ENCODE data around the gene CFL2.
A peak's percentile ranks its signal among the peaks of the same experiment; 100 is the strongest.
"Not testable (repeated sequence)": the region's sequence is repeated elsewhere in the genome, so short reads cannot be mapped to it uniquely, and the experiment has no call there.

Gene CFL2

DNA sequence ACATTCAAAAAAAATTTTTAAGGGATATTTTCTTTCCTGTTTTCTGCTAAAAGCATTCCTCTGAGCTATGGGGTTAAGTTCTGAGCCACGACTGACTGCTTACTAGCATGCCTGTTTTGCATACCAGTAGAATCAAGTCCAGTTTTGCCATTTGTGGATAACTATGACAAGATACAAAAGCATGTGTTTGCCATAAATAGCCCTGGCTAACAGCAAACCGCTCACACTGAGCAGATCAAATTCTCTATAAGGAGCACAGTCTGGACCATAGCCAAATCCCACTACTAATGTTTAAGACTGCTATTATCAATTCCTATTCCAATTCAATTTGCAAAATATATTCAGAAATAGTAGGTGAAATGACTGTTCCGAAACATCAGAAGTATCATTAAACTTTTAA lies 3.2 kb downstream of the CFL2 start:
- peak; percentile 3 for DNase-seq

DNA sequence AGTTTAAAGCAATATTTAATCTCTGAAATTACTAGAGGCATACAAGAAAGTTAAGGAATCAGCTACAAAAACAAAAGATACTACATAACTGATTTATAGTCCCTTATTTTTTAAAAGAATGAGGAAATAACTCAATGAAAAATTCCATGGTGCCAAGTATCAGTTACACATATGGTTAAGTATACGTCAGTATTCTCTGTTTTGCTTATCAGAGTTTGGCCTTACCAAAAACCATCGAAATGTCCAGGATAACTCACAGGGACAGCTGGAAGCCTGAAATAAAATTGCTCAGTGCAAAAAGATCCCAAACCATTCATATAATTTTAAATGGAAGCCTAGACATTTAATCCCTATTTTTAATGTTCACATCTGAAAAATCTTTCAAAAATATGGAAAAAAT lies 3.6 kb downstream of the CFL2 start:
- DNase-seq, result no peak

DNA sequence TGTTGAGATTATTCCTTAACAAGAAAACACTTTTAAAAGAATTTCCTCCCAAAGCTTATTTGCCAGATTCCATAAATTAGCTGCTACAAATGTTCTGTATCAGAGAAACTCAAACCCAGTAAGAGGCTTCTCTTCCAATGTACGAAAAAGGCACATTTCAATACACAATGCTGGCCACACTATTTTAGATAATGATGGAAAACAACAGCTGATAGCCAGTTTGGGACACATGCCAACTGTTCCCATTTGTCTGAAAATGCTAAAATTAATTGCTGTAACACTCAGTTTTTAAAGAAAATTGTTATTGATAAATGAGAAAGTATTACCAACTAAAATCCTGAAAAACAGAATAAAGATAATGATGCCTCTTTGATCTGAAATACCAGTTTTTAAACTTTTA lies 4.4 kb downstream of the CFL2 start:
- DNase-seq, result no peak

DNA sequence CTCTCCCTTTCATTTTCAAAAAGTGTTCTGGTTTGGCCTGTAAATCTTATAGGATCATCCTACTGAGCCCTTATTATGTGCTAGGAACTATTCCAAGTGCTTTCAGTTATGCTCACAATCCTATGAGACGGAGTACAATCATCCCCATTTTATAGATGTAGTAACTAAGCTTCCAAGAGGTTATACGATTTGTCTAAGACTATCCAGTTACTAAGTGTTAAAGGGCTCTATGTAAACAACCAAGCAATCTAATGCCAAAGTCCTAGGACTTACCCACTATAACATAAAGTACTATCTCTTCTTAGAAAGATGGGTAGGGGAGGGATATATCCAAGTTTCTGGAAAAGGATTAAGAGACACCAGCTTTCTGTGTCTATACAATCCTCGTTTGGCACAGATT lies 6.7 kb downstream of the CFL2 start:
- no peak for DNase-seq

DNA sequence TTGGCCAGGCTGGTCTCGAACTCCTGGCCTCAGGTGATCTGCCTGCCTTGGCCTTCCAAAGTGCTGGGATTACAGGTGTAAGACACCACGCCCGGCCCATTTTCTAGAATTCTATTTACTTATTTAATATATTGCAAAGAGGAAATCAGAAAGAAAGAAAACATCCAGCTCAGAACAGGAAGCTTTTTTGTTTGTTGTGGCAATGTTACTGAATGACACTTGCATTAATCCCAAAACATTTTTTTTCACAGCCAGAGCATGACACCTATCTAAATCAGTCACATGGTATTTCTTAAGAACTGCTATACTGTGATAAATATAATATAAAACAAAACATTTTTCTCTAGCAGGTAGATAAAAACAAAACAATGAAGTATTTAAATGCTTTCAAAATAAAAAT lies 12.6 kb downstream of the CFL2 start:
- DNase-seq, result peak; percentile 29

DNA sequence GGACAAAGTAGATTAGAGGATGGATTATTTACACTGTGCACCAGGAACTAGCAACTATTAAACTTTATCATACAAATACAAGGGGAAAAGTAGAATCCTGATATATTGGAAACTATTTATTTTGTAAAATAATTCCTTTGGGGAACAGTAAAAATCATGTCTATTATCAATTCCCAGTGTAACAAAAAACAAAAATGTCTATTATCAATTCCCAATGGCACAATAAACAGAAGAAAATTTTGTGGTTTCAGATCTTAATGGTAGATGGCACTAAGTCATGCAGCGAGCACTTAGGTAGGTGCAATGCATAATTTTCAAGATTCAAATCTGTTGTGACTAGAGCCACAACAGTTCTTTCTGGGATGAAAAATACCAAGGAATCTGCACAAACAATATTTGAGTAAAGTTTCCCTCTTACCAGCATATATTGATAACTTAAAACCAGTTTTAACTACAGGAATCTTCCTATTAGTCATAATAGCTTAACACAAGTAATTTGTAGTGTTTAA lies 13.7 kb downstream of the CFL2 start:
- DNase-seq, result peak; percentile 8

DNA sequence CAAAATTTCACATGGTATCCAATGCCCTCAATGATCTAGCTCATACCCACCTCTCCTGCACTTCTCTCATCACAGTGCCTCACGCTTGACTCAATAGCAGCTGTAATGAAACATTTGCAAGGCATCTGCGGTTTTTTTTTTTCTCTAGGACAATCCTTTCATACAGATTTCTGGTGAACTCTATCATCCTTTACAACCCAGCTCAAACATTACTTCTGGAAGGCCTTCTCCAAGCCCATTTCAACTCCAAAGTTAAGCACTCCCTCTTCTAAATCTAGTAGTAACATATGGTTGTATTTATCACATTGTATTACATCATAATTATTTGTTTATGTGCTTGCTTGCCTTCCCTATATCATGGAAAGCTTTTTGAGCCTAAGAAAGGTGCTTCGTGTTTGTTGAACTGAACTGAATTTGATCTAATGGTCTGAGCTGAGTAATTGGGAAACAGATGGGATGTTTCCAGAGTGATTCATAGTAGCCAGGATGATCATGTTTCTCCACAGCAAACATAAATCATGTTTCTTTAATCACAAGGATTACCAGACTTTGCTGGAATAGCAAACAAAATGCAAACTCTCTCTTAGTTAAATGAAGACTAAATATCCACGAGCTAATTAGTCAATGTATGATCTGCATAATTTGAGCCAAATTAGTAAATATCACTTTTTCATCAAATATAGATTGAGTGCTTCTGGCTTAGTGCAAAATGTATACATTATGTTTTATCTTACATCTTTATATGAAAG lies 14.3 kb downstream of the CFL2 start:
- peak; percentile 78 for DNase-seq

DNA sequence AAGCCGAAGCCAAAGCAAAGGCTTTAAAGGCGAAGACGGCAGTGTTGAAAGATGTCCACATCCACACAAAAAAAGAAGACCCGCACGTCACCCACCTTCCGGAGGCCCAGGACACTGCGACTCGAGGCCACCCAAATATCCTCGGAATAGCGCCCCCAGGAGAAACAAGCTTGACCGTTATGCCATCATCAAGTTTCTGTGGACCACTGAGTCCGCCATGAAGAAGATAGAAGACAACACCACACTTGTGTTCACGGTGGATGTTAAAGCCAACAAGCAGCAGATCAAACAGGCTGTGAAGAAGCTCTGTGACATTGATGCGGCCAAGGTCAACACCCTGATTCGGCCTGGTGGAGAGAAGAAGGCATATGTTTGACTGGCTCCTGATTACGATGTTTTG lies 20.2 kb downstream of the CFL2 start:
- DNase-seq, result not testable (repeated sequence)

DNA sequence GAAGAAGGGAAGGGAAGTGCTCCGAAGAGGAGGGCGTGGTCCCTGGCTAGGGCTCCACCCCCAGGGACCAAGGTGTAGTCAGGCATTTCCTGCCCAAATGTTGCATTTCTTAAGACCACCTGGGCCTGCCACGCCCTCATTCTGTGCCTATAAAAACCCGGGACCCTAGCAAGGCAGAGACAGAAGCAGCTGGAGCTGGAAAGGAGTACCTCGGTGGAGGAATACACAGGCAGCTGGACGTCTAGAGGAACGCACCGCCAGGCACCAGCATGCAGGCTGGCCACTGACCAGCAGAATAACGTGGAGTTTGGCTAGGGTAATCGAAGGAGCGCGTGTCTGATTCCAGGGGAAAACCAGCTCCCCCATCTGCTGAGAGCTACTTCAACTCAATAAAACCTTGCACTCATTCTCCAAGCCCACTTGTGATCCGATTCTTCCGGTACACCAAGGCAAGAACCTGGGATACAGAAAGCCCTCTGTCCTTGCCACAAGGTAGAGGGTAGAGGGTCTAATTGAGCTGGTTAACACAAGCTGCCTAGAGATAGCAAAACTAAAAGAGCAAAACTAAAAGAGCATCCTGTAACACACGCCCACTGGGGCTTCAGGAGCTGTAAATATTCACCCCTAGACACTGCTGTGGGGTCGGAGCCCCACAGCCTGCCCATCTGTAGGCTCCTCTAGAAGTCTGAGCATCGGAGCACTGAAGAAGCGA lies 21.0 kb downstream of the CFL2 start:
- DNase-seq, result peak; percentile 36

DNA sequence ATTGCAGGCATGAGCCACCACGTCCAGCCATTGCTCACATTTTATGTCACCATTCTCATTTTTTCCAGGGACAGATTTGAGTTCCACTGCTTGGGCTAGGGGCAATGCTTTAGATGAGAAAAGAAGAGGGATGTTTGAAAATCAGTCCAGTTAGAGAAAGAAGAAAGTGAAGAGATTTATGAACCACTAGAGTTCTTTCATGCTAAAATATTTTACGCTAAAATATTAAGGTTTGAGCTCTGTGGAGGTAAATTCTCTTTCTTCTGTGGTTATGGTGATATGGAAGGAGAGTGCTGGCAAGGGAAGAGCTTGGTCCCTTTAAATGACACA lies 21.5 kb downstream of the CFL2 start:
- DNase-seq, result no peak

DNA sequence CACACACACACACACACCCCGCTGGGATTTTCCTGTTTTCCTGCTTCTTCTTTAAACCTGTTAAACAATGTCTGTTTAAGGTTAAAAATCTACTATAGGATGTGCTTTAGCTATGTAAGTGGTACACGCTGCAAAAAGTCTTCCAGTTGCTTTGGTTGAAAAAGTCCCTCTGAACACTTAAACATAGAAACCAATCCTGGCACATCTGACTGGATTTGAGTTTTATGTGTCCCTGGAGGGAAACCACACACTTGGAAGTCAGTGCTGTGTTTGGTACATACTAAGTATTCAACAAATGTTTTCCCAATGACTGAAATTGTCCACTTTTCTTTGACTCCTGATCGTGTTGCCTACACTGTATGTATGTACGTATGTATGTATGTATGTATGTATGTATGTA lies 22.0 kb downstream of the CFL2 start:
- DNase-seq, result no peak

DNA sequence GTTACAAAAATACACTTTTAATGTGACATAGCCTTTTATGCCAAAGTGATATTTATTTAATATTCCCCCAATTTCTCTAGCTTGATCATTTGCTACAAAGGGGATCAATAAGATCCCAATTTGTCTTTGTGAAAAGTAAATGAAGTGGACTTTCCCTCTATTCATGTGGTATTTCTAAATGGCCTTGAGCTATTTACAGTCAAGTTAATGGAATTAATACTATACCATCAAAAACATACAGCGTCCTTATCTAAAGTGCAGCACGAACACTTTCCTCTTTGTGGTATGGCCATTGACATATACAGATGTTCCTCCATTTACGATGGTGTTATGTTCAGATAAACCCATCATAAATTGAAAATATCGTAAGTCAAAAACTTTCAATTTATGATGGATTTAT lies 23.2 kb downstream of the CFL2 start:
- DNase-seq, result no peak

DNA sequence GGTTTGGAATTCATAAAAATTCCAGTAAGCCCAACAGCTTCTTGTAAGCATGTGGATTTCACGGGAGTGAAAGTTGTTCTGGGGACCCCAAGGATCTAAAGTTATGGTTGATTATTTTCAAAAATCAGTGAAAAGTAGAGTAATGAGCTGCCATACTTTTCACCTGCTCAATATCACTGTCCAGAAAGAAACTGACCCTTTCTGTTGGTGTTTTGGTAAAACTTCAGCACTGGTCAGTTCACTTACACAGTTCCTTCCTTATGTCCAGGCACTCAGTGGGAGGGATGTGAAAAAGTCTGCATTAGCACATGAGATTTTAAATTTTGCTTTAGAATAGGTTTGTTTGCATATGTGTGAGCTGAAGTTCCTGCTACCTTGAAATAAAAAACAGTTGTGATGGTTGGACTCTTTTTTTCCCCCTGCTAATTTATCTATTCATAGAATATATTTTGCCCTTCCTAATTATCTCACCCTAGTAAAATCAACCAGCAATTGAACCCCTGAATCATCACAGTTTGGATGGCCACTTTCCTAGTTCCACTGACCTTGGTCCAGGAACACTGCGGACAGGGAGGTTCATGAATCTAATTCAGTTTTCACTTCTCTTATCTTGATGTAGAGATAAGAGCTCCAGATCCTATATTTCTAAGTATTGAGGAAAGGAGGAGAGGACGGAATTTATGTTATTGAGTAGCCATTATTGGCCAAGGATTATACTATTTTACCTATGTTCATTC lies 25.8 kb downstream of the CFL2 start:
- no peak for DNase-seq

DNA sequence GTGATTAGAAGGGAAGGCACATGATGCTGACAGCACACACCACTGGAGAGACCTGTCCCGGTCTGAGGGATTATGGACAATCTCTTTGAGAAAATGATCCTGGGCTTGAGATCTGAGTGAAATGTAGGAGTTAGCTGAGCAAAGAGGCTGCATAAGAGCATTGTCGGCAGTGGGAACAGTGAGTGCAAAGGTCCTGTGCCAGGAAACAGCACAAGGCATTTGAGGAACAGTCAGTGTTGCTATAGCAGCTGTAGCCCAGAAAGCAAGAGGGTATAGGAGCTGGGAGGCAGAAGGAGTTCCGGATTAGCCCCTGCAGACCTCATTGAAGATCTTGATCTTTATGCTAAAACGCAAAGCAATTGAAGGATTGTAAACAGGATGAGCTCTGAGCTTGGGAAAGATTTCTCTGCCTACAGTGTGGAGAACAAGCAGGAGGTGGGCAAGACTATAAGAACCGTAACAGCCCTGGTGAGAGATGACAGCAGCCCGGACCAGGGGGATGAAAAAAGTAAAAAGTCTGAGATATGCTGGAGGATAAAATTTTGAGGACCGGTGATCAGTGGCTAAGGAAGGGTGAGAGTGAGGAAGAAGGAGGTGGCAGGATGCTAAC lies 28.5 kb downstream of the CFL2 start:
- DNase-seq, result no peak

DNA sequence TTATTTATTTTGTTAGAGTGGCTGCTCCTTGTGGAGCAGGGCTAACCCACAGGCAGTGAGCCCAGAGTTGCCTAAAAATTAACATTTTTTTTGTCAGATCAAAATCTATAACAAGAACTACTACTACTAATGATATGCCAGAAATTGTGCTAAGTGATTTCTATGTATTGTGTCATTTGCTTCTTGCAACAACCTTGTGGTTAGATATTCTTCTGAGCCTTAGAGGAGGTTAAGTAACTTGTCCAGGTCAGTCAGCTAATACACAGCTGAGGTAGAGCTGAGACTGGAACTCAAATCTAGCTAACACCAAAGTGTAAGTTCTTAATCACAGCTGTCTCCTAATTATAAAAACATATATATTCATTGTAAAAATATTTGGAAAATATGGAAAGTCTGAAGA lies 29.8 kb downstream of the CFL2 start:
- DNase-seq, result no peak

DNA sequence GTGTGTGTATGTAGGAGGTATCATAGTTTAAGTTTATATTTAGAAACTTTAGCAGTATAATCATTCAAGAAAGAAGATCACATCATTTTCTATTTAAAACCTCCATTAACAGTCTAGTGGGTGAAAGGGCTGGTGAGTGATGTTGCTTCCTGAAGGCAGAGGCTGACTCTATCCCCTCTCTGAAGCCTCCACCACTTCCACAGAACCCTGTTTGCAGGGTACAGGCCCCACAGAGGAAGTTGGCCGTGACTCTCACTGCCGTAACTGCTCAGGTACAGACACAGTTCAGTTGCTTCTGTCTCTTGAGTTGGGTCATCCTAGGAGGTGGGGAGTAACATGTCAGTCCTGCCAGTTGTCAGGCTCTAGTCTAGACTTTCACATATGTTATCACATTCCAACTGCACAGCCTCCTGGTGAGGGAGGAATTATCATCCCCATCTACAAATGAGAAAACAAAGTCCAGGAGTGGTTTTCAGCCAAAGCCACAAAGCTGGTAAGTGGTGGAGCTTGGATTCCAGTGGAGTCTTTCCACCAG lies 31.5 kb downstream of the CFL2 start:
- DNase-seq, result no peak

DNA sequence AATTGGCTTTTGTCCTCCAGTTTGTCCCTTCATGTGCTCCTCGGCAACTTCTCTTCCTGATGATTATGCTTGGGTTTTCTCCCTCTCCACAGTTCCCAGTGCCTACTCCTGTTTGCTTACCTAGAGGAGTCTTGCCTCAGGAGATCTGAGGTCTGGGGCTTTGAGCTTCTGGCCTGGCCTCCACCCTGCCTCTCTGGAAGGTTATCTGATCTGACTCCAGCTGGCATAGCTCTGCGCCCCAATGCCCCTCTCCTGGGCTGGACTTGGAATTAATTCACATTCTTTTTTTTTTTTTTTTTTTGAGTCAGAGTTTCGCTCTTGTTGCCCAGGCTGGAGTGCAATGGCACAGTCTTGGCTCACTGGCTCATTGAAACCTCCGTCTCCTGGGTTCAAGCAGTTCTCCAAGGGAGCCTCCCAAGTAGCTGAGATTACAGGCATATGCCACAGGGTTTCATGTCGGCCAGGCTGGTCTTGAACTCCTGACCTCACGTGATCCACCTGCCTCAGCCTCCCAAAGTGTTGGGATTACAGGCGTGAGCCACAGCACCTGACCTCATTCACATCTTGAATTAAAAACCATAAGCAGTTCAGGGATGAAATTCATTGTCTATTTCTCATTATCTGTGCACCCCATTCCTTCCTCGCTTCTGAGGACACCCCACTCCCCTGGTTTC lies 33.5 kb downstream of the CFL2 start:
- DNase-seq, result no peak

DNA sequence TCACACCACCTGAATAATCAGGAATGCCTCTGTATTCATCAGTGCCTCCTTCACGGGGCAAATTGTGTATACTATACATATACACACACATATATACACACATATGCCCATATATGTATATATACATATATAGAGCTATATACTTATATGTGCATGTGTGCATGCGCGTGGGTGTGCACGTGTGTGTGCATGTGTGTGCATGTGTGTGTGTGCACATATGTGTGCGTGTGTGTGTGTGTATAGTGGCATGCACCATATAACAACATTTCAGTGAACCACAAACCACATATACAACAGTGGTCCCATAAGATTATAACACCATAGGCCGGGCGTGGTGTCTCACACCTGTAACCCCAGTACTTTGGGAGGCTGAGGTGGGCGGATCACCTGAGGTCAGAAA lies 35.7 kb downstream of the CFL2 start:
- no peak for DNase-seq

DNA sequence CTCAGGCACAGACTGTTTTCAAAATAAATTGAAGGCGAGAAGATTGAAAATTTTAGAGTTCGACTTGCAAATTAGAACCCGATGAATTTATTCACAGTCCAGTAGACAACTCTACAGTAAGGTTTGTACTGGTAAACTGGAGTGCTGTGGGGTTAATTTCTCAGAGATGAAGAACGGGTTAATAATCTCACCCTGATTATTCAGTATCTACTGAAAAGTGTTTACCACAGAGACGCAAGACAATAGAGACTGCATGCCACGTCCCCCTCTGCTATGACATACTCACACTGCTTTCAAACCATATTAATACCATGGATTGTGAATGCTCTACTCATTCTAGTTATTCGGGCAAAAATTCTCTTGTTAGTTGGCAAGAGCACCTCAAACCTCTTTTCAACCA lies 36.1 kb downstream of the CFL2 start:
- no peak for DNase-seq

DNA sequence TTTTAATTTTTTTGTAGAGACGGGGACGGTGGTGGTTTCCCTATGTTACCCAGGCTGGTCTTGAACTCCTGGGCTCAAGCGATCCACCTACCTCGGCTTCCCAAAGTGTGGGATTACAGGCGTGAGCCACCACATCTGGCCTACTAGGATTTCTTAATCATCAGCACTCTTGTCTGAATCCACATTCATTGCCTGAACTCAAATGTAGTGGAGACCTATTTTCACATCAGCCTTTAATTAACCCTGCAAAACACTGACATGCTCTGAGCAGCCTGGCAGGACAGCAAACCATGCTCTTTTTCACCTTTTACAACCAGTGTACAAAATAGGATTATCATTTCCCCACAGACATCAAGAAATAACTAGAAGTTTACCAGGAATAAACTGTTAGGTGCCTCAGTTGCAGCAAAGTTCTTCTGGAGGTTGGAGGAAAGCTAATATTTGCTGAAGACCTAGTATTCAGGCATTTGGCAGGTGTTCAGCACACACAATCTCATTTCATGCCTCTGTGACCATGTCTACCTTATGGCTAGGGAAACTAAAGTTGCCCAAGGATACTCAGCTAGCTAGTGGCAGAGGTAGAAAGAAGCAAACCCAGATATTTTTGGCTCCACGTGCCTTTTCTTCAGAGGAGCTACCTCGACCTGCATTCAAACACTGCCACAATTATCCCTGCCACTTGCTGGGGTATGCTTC lies 37.7 kb downstream of the CFL2 start:
- DNase-seq, result peak; percentile 52

DNA sequence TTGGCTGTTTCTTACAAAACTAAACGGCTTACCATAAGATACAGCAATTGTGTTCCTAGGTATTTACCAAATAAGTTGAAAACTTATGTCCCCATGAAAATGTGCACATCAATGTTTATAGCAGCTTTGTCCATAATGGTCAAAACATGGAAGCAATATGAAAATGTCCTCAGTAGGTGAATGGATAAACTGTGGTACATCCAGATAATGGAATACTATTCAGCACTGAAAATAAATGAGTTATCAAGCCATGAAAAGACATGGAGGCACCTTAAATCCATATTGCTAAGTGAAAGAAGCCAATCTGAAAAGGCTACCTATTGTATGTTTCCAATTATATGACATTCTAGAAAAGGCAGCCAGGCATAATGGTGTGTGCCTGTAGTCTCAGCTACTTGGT lies 40.7 kb downstream of the CFL2 start:
- DNase-seq, result no peak

DNA sequence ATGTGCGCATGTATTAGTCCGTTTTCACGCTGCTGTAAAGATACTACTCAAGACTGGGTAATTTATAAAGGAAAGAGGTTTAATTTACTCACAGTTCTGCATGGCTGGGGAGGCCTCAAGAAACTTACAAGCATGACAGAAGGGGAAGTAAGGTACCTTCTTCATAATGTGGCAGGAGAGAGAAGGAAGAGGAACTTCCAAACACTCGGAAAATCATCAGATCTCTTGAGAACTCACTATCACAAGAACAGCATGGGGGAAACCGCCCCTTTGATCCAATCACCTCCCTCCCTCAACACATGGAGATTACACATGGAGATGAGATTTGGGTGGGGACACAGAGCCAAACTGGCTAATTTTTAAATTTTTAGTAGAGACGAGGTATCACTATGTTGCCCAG lies 42.7 kb downstream of the CFL2 start:
- no peak for DNase-seq

All from DMS53 (cell line).